HepG2 (cell line): Measurements from ENCODE around the gene SEMA3C. TPM values are rescaled to one million over a fixed set of nuclear protein-coding genes. Genes with fewer than 3 reads are reported as not detected.

Experiments used
- ATAC-seq: fragments of 200-7000 bp; cut with Tn5 transposase; 3 replicates; pipeline ENCODE4 v1.9.1; 2020; ENCODE audit warnings: mild to moderate bottlenecking, moderate library complexity
- BruUV-seq: library from RNA; stranded (reverse); fragments of 400-500 nt; replicated peaks from 2 replicates; lab custom pipeline; 2021; lab: Mats Ljungman, UMichigan
- CTCF ChIA-PET: fragments of 300-600 bp; formaldehyde crosslinking; extraction: SDS; loops from one replicate; lab custom pipeline; 2021; ENCODE audit warnings: low total read pairs, inconsistent platforms, low intra/inter-chr PET ratio; lab: Yijun Ruan, JAX
- POLR2A ChIA-PET: fragments of 350-600 bp; sonication (Branson Sonifier 250); formaldehyde crosslinking; loops from one replicate; lab custom pipeline; 2020; ENCODE audit warnings: antibody characterized with exemption, inconsistent platforms; lab: Yijun Ruan, JAX
- DNase-seq: peaks from one replicate; pipeline ENCODE4 v3.0.0-alpha.2; 2015; ENCODE audit warnings: low spot score
- FAIRE-seq: peaks from 3 replicates; lab custom pipeline; 2011; peaks lifted over from hg19 to GRCh38; lab: Jason Lieb, UNC
- H2AFZ ChIP-seq: one replicate; pipeline ENCODE4 v1.6.1; 2011; ENCODE audit warnings: low read length, inconsistent platforms
- H3K27ac ChIP-seq: fragments of 300-600 bp; 3 replicates; pipeline ENCODE4 v1.8.0; 2011; ENCODE audit warnings: mixed run types, mild to moderate bottlenecking, mixed read lengths, low read length, inconsistent platforms; ENCODE audit not compliant: insufficient read depth; ENCODE audit errors: extremely low read length
- H3K27me3 ChIP-seq, 2 experiments: fragments of 200-600 bp in 1 of 2; 2 replicates in 1 of 2; 3 replicates in 1 of 2; pipeline versions ENCODE4 v1.6.0 to v1.8.0; 2011; ENCODE audit warnings: low read length in 2 of 2, mild to moderate bottlenecking in 2 of 2, moderate library complexity in 2 of 2, inconsistent platforms in 1 of 2; ENCODE audit not compliant: insufficient read depth in 2 of 2, control insufficient read depth in 1 of 2
- H3K36me3 ChIP-seq, 2 experiments: fragments of 200-600 bp in 1 of 2; replicated peaks in 1 of 2; 2 replicates in 1 of 2; 3 replicates in 1 of 2; pipeline versions ENCODE4 v1.5.1 to v1.8.0; 2011; ENCODE audit warnings: low read length in 2 of 2, inconsistent platforms in 1 of 2; ENCODE audit not compliant: insufficient read depth in 2 of 2, control insufficient read depth in 1 of 2
- H3K4me1 ChIP-seq: 2 replicates; pipeline ENCODE4 v1.5.1; 2012; ENCODE audit warnings: low read length, inconsistent platforms; ENCODE audit not compliant: insufficient read depth
- H3K4me2 ChIP-seq: 2 replicates; pipeline ENCODE4 v1.6.0; 2011; ENCODE audit warnings: low read depth, low read length, inconsistent platforms
- H3K4me3 ChIP-seq, 3 experiments: fragments of 200-600 bp in 1 of 3; sonication (generic), shearing (Covaris generic) in 1 of 3; replicated peaks in 1 of 3; 2 replicates each; pipeline ENCODE4 v1.5.1; 2011 to 2016; ENCODE audit warnings: low read length in 3 of 3, inconsistent platforms in 2 of 3, low read depth in 2 of 3, mild to moderate bottlenecking in 2 of 3, control low read depth in 1 of 3, mixed read lengths in 1 of 3; ENCODE audit not compliant: insufficient read depth in 1 of 3
- H3K79me2 ChIP-seq: one replicate; pipeline ENCODE4 v1.6.1; 2011; ENCODE audit warnings: low read length, inconsistent platforms; ENCODE audit not compliant: insufficient read depth
- H3K9ac ChIP-seq: 2 replicates; pipeline ENCODE4 v1.6.0; 2011; ENCODE audit warnings: mild to moderate bottlenecking, low read depth, low read length, inconsistent platforms; ENCODE audit not compliant: insufficient read depth
- H3K9me3 ChIP-seq: 2 replicates; pipeline ENCODE4 v1.5.1; 2012; ENCODE audit warnings: mild to moderate bottlenecking, low read length
- H4K20me1 ChIP-seq: 2 replicates; pipeline ENCODE4 v1.6.0; 2011; ENCODE audit warnings: inconsistent platforms, mild to moderate bottlenecking, low read length, moderate library complexity; ENCODE audit not compliant: insufficient read depth
- ARID4A ChIP-seq: sonication (generic); formaldehyde crosslinking; IDR thresholded peaks from 2 replicates; pipeline ENCODE4 v1.5.0; 2020; ENCODE audit warnings: mild to moderate bottlenecking, missing genetic modification reagents, borderline replicate concordance
- ATF4 ChIP-seq, 2 experiments: fragments of 450-650 bp in 1 of 2; sonication (generic) in 1 of 2; formaldehyde crosslinking; IDR thresholded peaks; 2 replicates each; pipeline versions ENCODE4 v1.5.0 to v1.8.0; 2020 to 2022; ENCODE audit warnings: mild to moderate bottlenecking in 1 of 2, missing genetic modification reagents in 1 of 2
- POLR2G ChIP-seq: fragments of 200-400 bp; formaldehyde crosslinking; IDR thresholded peaks from 2 replicates; pipeline ENCODE4 v1.6.1; 2018; ENCODE audit warnings: mild to moderate bottlenecking, low read depth, low read length, moderate library complexity
- RERE ChIP-seq: IDR thresholded peaks from 2 replicates; pipeline ENCODE4 v1.6.1; 2016; ENCODE audit warnings: low read depth, missing genetic modification reagents, missing compliant biosample characterization
- UBTF ChIP-seq: sonication (generic); formaldehyde crosslinking; IDR thresholded peaks from 2 replicates; pipeline ENCODE4 v1.4.0; 2020; ENCODE audit warnings: mild to moderate bottlenecking, missing genetic modification reagents
- YY1 ChIP-seq: IDR thresholded peaks from 2 replicates; pipeline ENCODE4 v1.6.1; 2011; ENCODE audit warnings: low read length, low read depth, moderate library complexity, mild to moderate bottlenecking; ENCODE audit not compliant: insufficient read depth, insufficient replicate concordance
- ZBTB46 ChIP-seq: sonication (generic); formaldehyde crosslinking; IDR thresholded peaks from 2 replicates; pipeline ENCODE4 v1.4.0; 2020; ENCODE audit warnings: mild to moderate bottlenecking, missing genetic modification reagents, borderline replicate concordance
- ZNF550 ChIP-seq: sonication (generic); formaldehyde crosslinking; IDR thresholded peaks from 2 replicates; pipeline ENCODE4 v1.4.0; 2020; ENCODE audit warnings: mild to moderate bottlenecking, missing genetic modification reagents, borderline replicate concordance
- in situ Hi-C: cut with HindIII; loops from 2 replicates; pipeline ENCODE4 v1.10.0; 2017; ENCODE audit warnings: low pct_unique_long_range_greater_than_20kb; ENCODE audit not compliant: extremely low pct_ligation_motif_present
- intact Hi-C: fragments of 100-400 bp; cut with micrococcal nuclease; formaldehyde crosslinking; loops from one replicate; pipeline ENCODE4 v1.10.0; 2022; ENCODE audit not compliant: unreplicated experiment
- polyA plus RNA-seq, 8 experiments: library from polyadenylated mRNA; depleted of rRNA in 3 of 8; stranded (reverse) in 7 of 8; unstranded in 1 of 8; fragments of >200 nt; fragmentation: Illumina TruSeq in 4 of 8; extraction: Trizol in 4 of 8; gene quantifications; 2 replicates each; pipeline versions ENCODE4 v1.2.1 to v1.2.3, GENCODE V29; 2011 to 2016; ENCODE audit warnings: low read depth in 4 of 8, missing spikeins in 1 of 8, mixed read lengths in 1 of 8; ENCODE audit not compliant: insufficient read depth in 1 of 8
- total RNA-seq, 5 experiments: library from RNA; depleted of rRNA; stranded (reverse); fragments of >200 nt; fragmentation: Illumina TruSeq; extraction: Trizol; gene quantifications; 2 replicates each; pipeline ENCODE4 v1.2.3, GENCODE V29; 2016; ENCODE audit warnings: low read depth in 1 of 5

Gene SEMA3C
- total and polyA plus RNA-seq, 2 of the 13 experiments (the other 11 are each of a cell fraction or from before 2014, with no cell fraction given), result 0.05 to 0.13 TPM

- no peak for FAIRE-seq
- POLR2A ChIA-PET, result no interaction called here
- Histone ChIP-seq H2AFZ (no peak overlapping the region), H3K9me3 (no peaks in the 10 kb centered on the region), H3K27ac (no peak overlapping the region), H3K4me3 (no peak overlapping the region), H3K4me1 (no peaks in the 10 kb centered on the region), H3K36me3 (no peaks in the 10 kb centered on the region), H3K9ac (no peak overlapping the region), H3K79me2 (no peaks in the 10 kb centered on the region), H3K4me2 (no peak overlapping the region), H4K20me1 (no peaks in the 10 kb centered on the region), H3K27me3 (no peaks in the 10 kb centered on the region)
- CTCF ChIA-PET, result no interaction called here
- no TSS peak for BruUV-seq
- in situ Hi-C loops (no loop called here), intact Hi-C loops (no loop called here)
- no peak for ATAC-seq
- DNase-seq, result no peak
- TF ChIP-seq UBTF (CRISPR knock-in tag) (no peak), ARID4A (CRISPR knock-in tag) (no peak), ZNF550 (no peak), POLR2G (no peak), RERE (no peak), ZBTB46 (CRISPR knock-in tag) (no peak), YY1 (no peak), ATF4 (CRISPR knock-in tag; IDR thresholded peaks at IDR 0.05) (no peak)
Observed at GRCh38 chr7:80775482-80775881, 143.4 kb downstream of the SEMA3C start.
